Adrenal gland (tissue), 12 donors: ENCODE results near the gene AKAP13. TPM values are rescaled to one million over a fixed set of nuclear protein-coding genes. Genes with fewer than 3 reads are reported as not detected.

Experiments
- microRNA counts, 2 donors: library from miRNA; unstranded; fragments of <30 nt; microRNA quantifications; one replicate each; lab custom pipeline; 2016
- microRNA-seq, 3 donors: library from miRNA; unstranded; fragments of <30 nt; microRNA quantifications; one replicate each; pipeline ENCODE4, GENCODE V29; 2017 to 2020
- polyA plus RNA-seq, 3 donors: library from polyadenylated mRNA; stranded (reverse); fragments of 200-250 nt in 2 of 3; fragments of 350-450 nt in 1 of 3; fragmentation: Illumina TruSeq in 1 of 3; extraction: RNeasy Lipid Tissue Mini Kit (QIAGEN cat#74804) in 1 of 3; gene quantifications; one replicate each; pipeline ENCODE4 v1.2.3, GENCODE V29; 2013 to 2014
- small RNA-seq, 2 donors: library from RNA; depleted of rRNA; stranded (forward); fragments of <200 nt; gene quantifications; one replicate each; pipeline ENCODE3, GENCODE V24; 2016
- total RNA-seq, 9 donors: library from RNA; depleted of rRNA in 4 of 9; stranded (reverse); fragments of >200 nt in 4 of 9; fragments of 120-200 nt in 1 of 9; fragmentation: NEBNext Ultra II Directional in 1 of 9; extraction: Animal tissue kit (Norgen Biotek cat#: 25700) in 1 of 9; gene quantifications; one replicate each; pipeline versions ENCODE4 v1.1.0 to v1.2.4, GENCODE V29; 2013 to 2023
- donor health status: healthy with polysubstance abuse.
- donor health status: Bipolar disorder and iron deficiency.
- donor health status: DM: yes; HTN: yes; CAD: no.
- donor health status: DM: no; HTN: no; CAD: no.
- donor health status: DM: no; HTN: no; CAD: no.
- donor health status: DM: yes; HTN: yes; CAD: no.

AKAP13 gene
- total and polyA plus RNA-seq, 12 donors, result 42.7 to 144 (median 89.2) TPM

MicroRNAs encoded within 50 kb of the gene (microRNA counts, 767-probe panel; counts per million panel counts)
- microRNA hsa-miR-1276 (lab: Ali Mortazavi, UCI), result 0 counts per million in 2 donors

Small RNA genes within 50 kb of the gene (microRNA-seq; reads per million reads assigned to microRNA genes)
- gene MIR1276, result 0 to 2.6 (median 0) reads per million in 3 donors
- 20.1 to 70.5 (median 61.4) reads per million in 3 donors for gene MIR7706

Small RNA genes within 50 kb of the gene (small RNA-seq; reads per million reads assigned to genes)
- gene AC021739.1 (0 reads per million in 2 donors), gene MIR1276 (0.25 to 0.36 reads per million in 2 donors), gene RNU6-1280P (0 reads per million in 2 donors), gene RNU7-79P (0 reads per million in 2 donors)
